MM.1S (cell line): ENCODE data around the gene KRTAP10-9.

Source experiments
- DNase-seq: peaks from one replicate; pipeline ENCODE4 v3.0.0-alpha.2; 2015
- H2AFZ ChIP-seq: fragments of 300-600 bp; sonication (generic); 2 replicates; pipeline ENCODE4 v1.6.0; 2016; ENCODE audit warnings: antibody characterized with exemption, low read length
- H3F3A ChIP-seq: fragments of 300-600 bp; sonication (generic); 2 replicates; pipeline ENCODE4 v1.6.1; 2016; ENCODE audit warnings: mild to moderate bottlenecking, antibody characterized with exemption, low read length, moderate library complexity, mixed read lengths; ENCODE audit not compliant: insufficient read depth
- H3K27ac ChIP-seq: fragments of 300-600 bp; sonication (generic); 2 replicates; pipeline ENCODE4 v1.5.1; 2016; ENCODE audit warnings: mild to moderate bottlenecking, low read length
- H3K27me3 ChIP-seq: fragments of 300-600 bp; sonication (generic); replicated peaks from 2 replicates; pipeline ENCODE4 v1.6.0; 2016; ENCODE audit warnings: low read length; ENCODE audit not compliant: insufficient read depth
- H3K36me3 ChIP-seq: fragments of 300-600 bp; sonication (generic); replicated peaks from 2 replicates; pipeline ENCODE4 v1.6.1; 2016; ENCODE audit warnings: mild to moderate bottlenecking, low read length, mixed read lengths; ENCODE audit not compliant: insufficient read depth
- H3K4me1 ChIP-seq: fragments of 300-600 bp; sonication (generic); 2 replicates; pipeline ENCODE4 v1.6.1; 2016; ENCODE audit warnings: low read length, mixed read lengths
- H3K4me2 ChIP-seq: fragments of 300-600 bp; sonication (generic); 2 replicates; pipeline ENCODE4 v1.6.0; 2016; ENCODE audit warnings: low read depth, low read length
- H3K4me3 ChIP-seq: fragments of 300-600 bp; sonication (generic); 2 replicates; pipeline ENCODE4 v1.5.1; 2016; ENCODE audit warnings: low read length, mixed read lengths
- H3K79me2 ChIP-seq: fragments of 300-600 bp; sonication (generic); 2 replicates; pipeline ENCODE4 v1.6.1; 2016; ENCODE audit warnings: mixed run types, low read length, mixed read lengths
- H3K9ac ChIP-seq: fragments of 300-600 bp; sonication (generic); 2 replicates; pipeline ENCODE4 v1.6.1; 2016; ENCODE audit warnings: low read length, mixed read lengths
- H3K9me2 ChIP-seq: fragments of 300-600 bp; sonication (generic); replicated peaks from 2 replicates; pipeline ENCODE4 v1.6.1; 2016; ENCODE audit warnings: mild to moderate bottlenecking, low read length, mixed read lengths; ENCODE audit not compliant: insufficient read depth
- H3K9me3 ChIP-seq: fragments of 300-600 bp; sonication (generic); replicated peaks from 2 replicates; pipeline ENCODE4 v1.6.1; 2016; ENCODE audit warnings: mild to moderate bottlenecking, low read length, mixed read lengths; ENCODE audit not compliant: insufficient read depth
- H4K20me1 ChIP-seq: fragments of 300-600 bp; sonication (generic); 2 replicates; pipeline ENCODE4 v1.6.1; 2016; ENCODE audit warnings: mild to moderate bottlenecking, low read length, moderate library complexity, mixed read lengths; ENCODE audit not compliant: insufficient read depth
- CTCF ChIP-seq: fragments of 300-600 bp; sonication (generic); IDR thresholded peaks from 2 replicates; pipeline ENCODE4 v1.5.1; 2016; ENCODE audit warnings: antibody characterized with exemption, low read length, mixed read lengths
- EZH2 ChIP-seq: fragments of 300-600 bp; sonication (generic); optimal IDR thresholded peaks from 2 replicates; pipeline ENCODE3; 2017; ENCODE audit warnings: low read depth, mild to moderate bottlenecking, antibody characterized with exemption, low read length, mixed read lengths
- EZH2phosphoT487 ChIP-seq: fragments of 300-600 bp; sonication (generic); IDR thresholded peaks from 2 replicates; pipeline ENCODE4 v1.6.1; 2018; ENCODE audit warnings: antibody characterized with exemption, low read length

Gene KRTAP10-9

GRCh38 chr21:44583089-44583799 lies 43.6 kb upstream of the KRTAP10-9 start:
- no peaks in the 10 kb centered on the region for H3K9me2 ChIP-seq
- H3K9me3 ChIP-seq, result no peaks in the 10 kb centered on the region
- DNase-seq, result no peak
- H3K9ac ChIP-seq, result no peak overlapping the region
- H3K4me3 ChIP-seq, result no peak overlapping the region
- no peaks in the 10 kb centered on the region for H3K79me2 ChIP-seq
- no peaks in the 10 kb centered on the region for H3K36me3 ChIP-seq
- H3K27ac ChIP-seq, result no peak overlapping the region
- no peak overlapping the region for H2AFZ ChIP-seq
- no peaks in the 10 kb centered on the region for H3K4me1 ChIP-seq
- H3K4me2 ChIP-seq, result no peak overlapping the region
- peaks cover 100% of the 10 kb centered on the region for H3K27me3 ChIP-seq
- no peaks in the 10 kb centered on the region for H4K20me1 ChIP-seq
- H3F3A ChIP-seq, result no peaks in the 10 kb centered on the region
- TF ChIP-seq EZH2phosphoT487 (no peak), CTCF (no peak)

GRCh38 chr21:44583800-44584147 lies 43.1 kb upstream of the KRTAP10-9 start:
- DNase-seq, result no peak
- Histone ChIP-seq H3K9me2 (no peaks in the 10 kb centered on the region), H3K9me3 (no peaks in the 10 kb centered on the region), H3K79me2 (no peaks in the 10 kb centered on the region), H3K4me2 (no peak overlapping the region), H2AFZ (no peak overlapping the region), H3K27me3 (peaks cover 98% of the 10 kb centered on the region), H3K4me3 (no peak overlapping the region), H3K36me3 (no peaks in the 10 kb centered on the region), H3F3A (no peaks in the 10 kb centered on the region), H3K4me1 (no peaks in the 10 kb centered on the region), H3K9ac (no peak overlapping the region), H4K20me1 (no peaks in the 10 kb centered on the region), H3K27ac (no peak overlapping the region)
- TF ChIP-seq EZH2phosphoT487, result no peak
- no peak for TF ChIP-seq EZH2
- TF ChIP-seq CTCF, result no peak

GRCh38 chr21:44585892-44586291 lies 41.0 kb upstream of the KRTAP10-9 start:
- Histone ChIP-seq H3F3A (no peaks in the 10 kb centered on the region), H3K9me2 (no peaks in the 10 kb centered on the region), H3K4me1 (no peaks in the 10 kb centered on the region), H3K4me3 (no peak overlapping the region), H3K4me2 (no peak overlapping the region), H3K36me3 (no peaks in the 10 kb centered on the region), H3K27me3 (peaks cover 95% of the 10 kb centered on the region), H3K9ac (no peak overlapping the region), H3K27ac (no peak overlapping the region), H3K9me3 (no peaks in the 10 kb centered on the region), H3K79me2 (no peaks in the 10 kb centered on the region), H4K20me1 (no peaks in the 10 kb centered on the region), H2AFZ (no peak overlapping the region)
- TF ChIP-seq EZH2 (no peak), EZH2phosphoT487 (no peak), CTCF (no peak)
- DNase-seq, result no peak
